Heart right ventricle (tissue), 16 donors: ENCODE data around the gene NPEPL1. TPM values are rescaled to one million over a fixed set of nuclear protein-coding genes. Genes with fewer than 3 reads are reported as not detected.
"Not testable (repeated sequence)": the region's sequence is repeated elsewhere in the genome, so short reads cannot be mapped to it uniquely, and the experiment has no call there.

Source experiments
- ATAC-seq, 8 donors: fragments of 200-7000 bp; cut with Tn5 transposase; one replicate each; pipeline ENCODE4 v1.9.1; 2020; ENCODE audit warnings: mild to moderate bottlenecking in 8 of 8, moderate library complexity in 8 of 8, moderate number of reproducible peaks in 1 of 8
- DNase-seq, 2 donors: peaks; one replicate each; pipeline ENCODE4 v3.0.0-alpha.2; 2020
- H3K27ac ChIP-seq, 10 donors: fragments of 200-600 bp; sonication (generic) in 2 of 10; one replicate each; pipeline versions ENCODE4 v1.5.0 to v1.8.0; 2020 to 2022; ENCODE audit warnings: mild to moderate bottlenecking in 3 of 10
- H3K27me3 ChIP-seq, 7 donors: fragments of 200-600 bp; one replicate each; pipeline ENCODE4 v1.8.0; 2021 to 2022; ENCODE audit warnings: mild to moderate bottlenecking in 2 of 7
- H3K36me3 ChIP-seq, 9 donors: fragments of 200-600 bp; sonication (generic) in 1 of 9; one replicate each; pipeline versions ENCODE4 v1.5.0 to v1.8.0; 2020 to 2022; ENCODE audit warnings: mild to moderate bottlenecking in 2 of 9
- H3K4me1 ChIP-seq, 9 donors: fragments of 200-600 bp; sonication (generic) in 1 of 9; one replicate each; pipeline versions ENCODE4 v1.5.0 to v1.8.0; 2020 to 2022; ENCODE audit warnings: mild to moderate bottlenecking in 4 of 9
- H3K4me3 ChIP-seq, 10 donors: fragments of 200-600 bp; sonication (generic) in 2 of 10; one replicate each; pipeline versions ENCODE4 v1.5.0 to v1.8.0; 2020 to 2022; ENCODE audit warnings: mild to moderate bottlenecking in 7 of 10, moderate library complexity in 2 of 10
- H3K9me3 ChIP-seq, 11 donors: fragments of 200-600 bp in 10 of 11; sonication (generic) in 2 of 11; one replicate each; pipeline versions ENCODE4 v1.5.0 to v1.8.0; 2013 to 2022; ENCODE audit warnings: mild to moderate bottlenecking in 2 of 11, control low read depth in 1 of 11, moderate library complexity in 1 of 11
- CTCF ChIP-seq, 9 donors: fragments of 200-600 bp; sonication (generic) in 2 of 9; IDR thresholded peaks; one replicate each; pipeline versions ENCODE4 v1.5.0 to v1.8.0; 2021 to 2022; ENCODE audit warnings: antibody characterized with exemption in 9 of 9, mild to moderate bottlenecking in 5 of 9, moderate library complexity in 1 of 9
- WGBS, 2 donors: extraction: QIAGEN DNeasy Blood & Tissue Kit; methylation state at CpG; one replicate each; pipeline ENCODE4 v1.1.7; 2013; ENCODE audit warnings: inconsistent platforms in 1 of 2; 5-methylcytosine and 5-hydroxymethylcytosine counted together
- intact Hi-C, 10 donors: fragments of 100-400 bp; cut with DNase I; formaldehyde crosslinking; loops; one replicate each; pipeline versions ENCODE4 v1.11.1 to v1.14.2; 2022
- polyA plus RNA-seq, 2 donors: library from polyadenylated mRNA; stranded (reverse); fragments of 200-250 nt; gene quantifications; one replicate each; pipeline ENCODE4 v1.2.3, GENCODE V29; 2013
- total RNA-seq, 10 donors: library from RNA; stranded (reverse); fragmentation: NEBNext Ultra II Directional in 3 of 10; extraction: Animal tissue kit (Norgen Biotek cat#: 25700) in 3 of 10; gene quantifications; one replicate each; pipeline versions ENCODE4 v1.2.1 to v1.2.4, GENCODE V29; 2021 to 2023
- donor health status: Arrhythmogenic right ventricular cardiomyopathy.
- donor health status: ischemic (EF 13 %, LVEDD 7.1; RV severe dilation, severe dysfunction).
- donor health status: healthy with polysubstance abuse.
- donor health status: DM: no; HTN: yes; CAD: no.
- donor health status: DM: no; HTN: no; CAD: no.
- donor health status: ischemic (EF 25% LVEDD 6.9; RV normal size, moderate dysfunction).
- donor health status: ischemic (EF 25% LVEDD 5.7; RV mildly dilated, moderate dysfunction).
- donor health status: healthy.
- donor health status: DM: yes; HTN: yes; CAD: no.
- donor health status: Ischemic cardiomyopathy.
- donor health status: ischemic (EF 35%, LVEDD 5.7; RV mildly dilated, moderate dysfunction).
- donor health status: nonischemic (EF 11% LVEDD 7.7; RV severe dilation, severe dysfunction).
- donor health status: DM: yes; HTN: yes; CAD: no.
- donor health status: PGD.
- donor health status: ischemic (EF 29% LVEDD 5.4; RV normal size, mild dysfunction).
- donor health status: nonischemic (EF 23%, LVEDD 6.1; RV moderate dilation, normal function).

Gene NPEPL1
- total and polyA plus RNA-seq, 12 donors: 16.7 to 46.7 (median 29.9) TPM

GRCh38 chr20:58755062-58755697, 62.6 kb downstream of the NPEPL1 start:
- 88 to 90% methylated on average over 18 of the region's 18 CpGs for WGBS, 2 donors
- Histone ChIP-seq H3K27ac (no peak overlapping the region), H3K9me3 (no peaks in the 10 kb centered on the region), H3K27me3 (peaks cover 0 to 44% (median 23%) of the 10 kb centered on the region in 7 donors), H3K4me1 (no peaks in the 10 kb centered on the region), H3K4me3 (no peak overlapping the region), H3K36me3 (no peaks in the 10 kb centered on the region)
- ATAC-seq (no peak), DNase-seq (no peak)
- TF ChIP-seq CTCF (IDR thresholded peaks at IDR 0.05): no peak
- intact Hi-C loops: no loop called here

GRCh38 chr20:58755766-58756449, 63.3 kb downstream of the NPEPL1 start:
- Histone ChIP-seq H3K4me3 (no peak overlapping the region), H3K27me3 (peaks cover 0 to 49% (median 28%) of the 10 kb centered on the region in 7 donors), H3K4me1 (no peaks in the 10 kb centered on the region), H3K36me3 (no peaks in the 10 kb centered on the region), H3K27ac (no peak overlapping the region), H3K9me3 (no peaks in the 10 kb centered on the region)
- intact Hi-C loops: no loop called here
- no peak for TF ChIP-seq CTCF (IDR thresholded peaks at IDR 0.05)
- no peak for DNase-seq
- WGBS, 2 donors: 76 to 79% methylated on average over 28 of the region's 28 CpGs
- no peak for ATAC-seq

GRCh38 chr20:58756450-58756775, 63.8 kb downstream of the NPEPL1 start:
- intact Hi-C loops: no loop called here
- 78 to 82% methylated on average over 7 of the region's 7 CpGs for WGBS, 2 donors
- no peak for ATAC-seq
- no peak overlapping the region for H3K4me3 ChIP-seq
- no peaks in the 10 kb centered on the region for H3K9me3 ChIP-seq
- H3K27me3 ChIP-seq: peaks cover 0 to 52% (median 25%) of the 10 kb centered on the region in 7 donors
- H3K4me1 ChIP-seq: no peaks in the 10 kb centered on the region
- no peaks in the 10 kb centered on the region for H3K36me3 ChIP-seq
- DNase-seq: no peak
- no peak for TF ChIP-seq CTCF (IDR thresholded peaks at IDR 0.05)
- no peak overlapping the region for H3K27ac ChIP-seq

- H3K27ac ChIP-seq, H3K36me3 ChIP-seq, H3K9me3 ChIP-seq, ATAC-seq, H3K4me3 ChIP-seq, intact Hi-C loops, DNase-seq, H3K4me1 ChIP-seq: not testable (repeated sequence)
- 89 to 92% methylated on average over 5 of the region's 5 CpGs for WGBS, 2 donors
- H3K27me3 ChIP-seq: peaks cover 0 to 53% (median 28%) of the 10 kb centered on the region in 7 donors
Observed at GRCh38 chr20:58757647-58758046, 65.0 kb downstream of the NPEPL1 start.

GRCh38 chr20:58759947-58760346, 67.3 kb downstream of the NPEPL1 start:
- no peak overlapping the region for H3K27ac ChIP-seq
- no peaks in the 10 kb centered on the region for H3K36me3 ChIP-seq
- DNase-seq (no peak), ATAC-seq (no peak)
- 78 to 85% methylated on average over 3 of the region's 3 CpGs for WGBS, 2 donors
- H3K9me3 ChIP-seq: no peaks in the 10 kb centered on the region
- H3K27me3 ChIP-seq: peaks cover 0 to 35% (median 13%) of the 10 kb centered on the region in 7 donors
- intact Hi-C loops: no loop called here
- H3K4me3 ChIP-seq: no peak overlapping the region
- H3K4me1 ChIP-seq: no peaks in the 10 kb centered on the region
- TF ChIP-seq CTCF (IDR thresholded peaks at IDR 0.05): no peak
